IPS-NIHi11 (cell line): ENCODE results near the gene NOSIP.
"Not testable (repeated sequence)": the region's sequence is repeated elsewhere in the genome, so short reads cannot be mapped to it uniquely, and the experiment has no call there.

Experiments
- DNase-seq: peaks from one replicate; pipeline ENCODE4 v3.0.0; 2012; ENCODE audit warnings: mixed read lengths, low spot score

NOSIP gene

GRCh38 chr19:49580264-49581006, at the start of gene NOSIP:
Gene NOSIP (minus strand): TSS chr19:49580556. CDS start chr19:49560691, 19,865 bp downstream.
- peak; percentile 90 for DNase-seq

- DNase-seq: no peak
Observed at GRCh38 chr19:49629659-49630058, 49.3 kb upstream of the NOSIP start.

GRCh38 chr19:49626226-49626625, 45.9 kb upstream of the NOSIP start:
- no peak for DNase-seq

- DNase-seq: peak; percentile 51
Observed at GRCh38 chr19:49624967-49625910, 44.9 kb upstream of the NOSIP start.

- not testable (repeated sequence) for DNase-seq
Observed at GRCh38 chr19:49617860-49618259, 37.5 kb upstream of the NOSIP start.

GRCh38 chr19:49616945-49617344, 36.6 kb upstream of the NOSIP start:
- DNase-seq: no peak

- DNase-seq: no peak
Observed at GRCh38 chr19:49616532-49616931, 36.2 kb upstream of the NOSIP start.

- no peak for DNase-seq
Observed at GRCh38 chr19:49615861-49616260, 35.5 kb upstream of the NOSIP start.

- DNase-seq: no peak
Observed at GRCh38 chr19:49614096-49614833, 33.9 kb upstream of the NOSIP start.

- no peak for DNase-seq
Observed at GRCh38 chr19:49613374-49613773, 33.0 kb upstream of the NOSIP start.

GRCh38 chr19:49609499-49610092, 29.2 kb upstream of the NOSIP start:
- no peak for DNase-seq

- no peak for DNase-seq
Observed at GRCh38 chr19:49605605-49606004, 25.2 kb upstream of the NOSIP start.

GRCh38 chr19:49602806-49603205, 22.4 kb upstream of the NOSIP start:
- DNase-seq: no peak

GRCh38 chr19:49601482-49602038, 21.2 kb upstream of the NOSIP start:
- DNase-seq: no peak

- no peak for DNase-seq
Observed at GRCh38 chr19:49599378-49600295, 19.3 kb upstream of the NOSIP start.

GRCh38 chr19:49597703-49597974, 17.3 kb upstream of the NOSIP start:
- DNase-seq: no peak

- DNase-seq: no peak
Observed at GRCh38 chr19:49596954-49597702, 16.8 kb upstream of the NOSIP start.

- no peak for DNase-seq
Observed at GRCh38 chr19:49596407-49596806, 16.1 kb upstream of the NOSIP start.

GRCh38 chr19:49595819-49596404, 15.6 kb upstream of the NOSIP start:
- no peak for DNase-seq
